GM23338 (cell line): ENCODE data around the gene AGBL5. TPM values are rescaled to one million over a fixed set of nuclear protein-coding genes. Genes with fewer than 3 reads are reported as not detected.

ENCODE experiments used
- ATAC-seq: fragments of 200-7000 bp; cut with Tn5 transposase; 3 replicates; pipeline ENCODE4 v1.9.1; 2020
- DNase-seq: peaks from one replicate; pipeline ENCODE4 v3.0.0-alpha.2; 2015; ENCODE audit warnings: low spot score
- H2AFZ ChIP-seq: fragments of 200-600 bp; sonication (generic); 2 replicates; pipeline ENCODE4 v1.8.0; 2016; ENCODE audit warnings: antibody characterized with exemption, mild to moderate bottlenecking, moderate library complexity
- H3F3A ChIP-seq: fragments of 200-600 bp; sonication (generic); replicated peaks from 2 replicates; pipeline ENCODE4 v1.8.0; 2017; ENCODE audit warnings: antibody characterized with exemption, mixed run types, low read depth
- H3K27ac ChIP-seq: fragments of 200-600 bp; sonication (generic); 2 replicates; pipeline ENCODE4 v1.6.1; 2016; ENCODE audit warnings: low read depth
- H3K27me3 ChIP-seq: fragments of 200-600 bp; sonication (generic); 2 replicates; pipeline ENCODE4 v1.8.0; 2016; ENCODE audit warnings: mild to moderate bottlenecking, mixed run types, moderate library complexity; ENCODE audit not compliant: insufficient read depth
- H3K36me3 ChIP-seq: fragments of 200-600 bp; sonication (generic); 2 replicates; pipeline ENCODE4 v1.8.0; 2016; ENCODE audit warnings: mild to moderate bottlenecking; ENCODE audit not compliant: insufficient read depth
- H3K4me1 ChIP-seq: fragments of 200-600 bp; sonication (generic); 2 replicates; pipeline ENCODE4 v1.8.0; 2016; ENCODE audit warnings: mild to moderate bottlenecking, moderate library complexity; ENCODE audit not compliant: insufficient read depth
- H3K4me2 ChIP-seq: fragments of 200-600 bp; sonication (generic); 2 replicates; pipeline ENCODE4 v1.7.1; 2017; ENCODE audit warnings: mixed run types
- H3K4me3 ChIP-seq: fragments of 200-600 bp; sonication (generic); 2 replicates; pipeline ENCODE4 v1.6.1; 2016; ENCODE audit warnings: mixed run types
- H3K79me2 ChIP-seq: fragments of 200-600 bp; sonication (generic); replicated peaks from 2 replicates; pipeline ENCODE4 v1.8.0; 2017; ENCODE audit warnings: mild to moderate bottlenecking; ENCODE audit not compliant: insufficient read depth
- H3K9me2 ChIP-seq: fragments of 200-600 bp; sonication (generic); 2 replicates; pipeline ENCODE4 v1.8.0; 2017; ENCODE audit not compliant: insufficient read depth
- H4K20me1 ChIP-seq: fragments of 200-600 bp; sonication (generic); replicated peaks from 2 replicates; pipeline ENCODE4 v1.8.0; 2017; ENCODE audit warnings: mild to moderate bottlenecking; ENCODE audit not compliant: insufficient read depth
- H3K27ac Mint-ChIP-seq: 2 replicates; pipeline ENCODE4 v1.8.0; 2020; ENCODE audit warnings: inconsistent platforms, mild to moderate bottlenecking, moderate library complexity, mixed read lengths
- H3K27me3 Mint-ChIP-seq: 3 replicates; pipeline ENCODE4 v1.8.0; 2022; ENCODE audit warnings: low read depth, mild to moderate bottlenecking, moderate library complexity, mixed read lengths, inconsistent platforms; ENCODE audit not compliant: insufficient read depth, poor library complexity
- H3K36me3 Mint-ChIP-seq: 3 replicates; pipeline ENCODE4 v1.8.0; 2021; ENCODE audit warnings: low read depth, mild to moderate bottlenecking, inconsistent platforms, moderate library complexity, mixed read lengths
- H3K4me1 Mint-ChIP-seq: 3 replicates; pipeline ENCODE4 v1.8.0; 2020; ENCODE audit warnings: mild to moderate bottlenecking, inconsistent platforms, mixed read lengths
- H3K4me3 Mint-ChIP-seq: 3 replicates; pipeline ENCODE4 v1.8.0; 2021; ENCODE audit warnings: moderate library complexity, mild to moderate bottlenecking, inconsistent platforms, mixed read lengths
- H3K9me3 Mint-ChIP-seq: 3 replicates; pipeline ENCODE4 v1.8.0; 2020; ENCODE audit warnings: moderate library complexity, mild to moderate bottlenecking, inconsistent platforms, mixed read lengths
- CREB1 ChIP-seq: fragments of 250-450 bp; sonication (Bioruptor Pico); IDR thresholded peaks from 2 replicates; pipeline ENCODE4 v1.5.0; 2020; ENCODE audit warnings: low read depth, mild to moderate bottlenecking, moderate library complexity
- CTCF ChIP-seq, 2 experiments: fragments of 200-600 bp in 1 of 2; sonication (generic) in 1 of 2; conservative IDR thresholded peaks; 2 replicates each; pipeline versions ENCODE4 v1.5.1 to v1.6.1; 2016 to 2017; ENCODE audit warnings: antibody characterized with exemption in 2 of 2, low read depth in 2 of 2, mild to moderate bottlenecking in 2 of 2, moderate library complexity in 1 of 2
- ETS1 ChIP-seq: IDR thresholded peaks from 2 replicates; pipeline ENCODE4 v1.6.1; 2016; ENCODE audit warnings: antibody characterized with exemption
- EZH2 ChIP-seq: fragments of 200-600 bp; sonication (generic); IDR thresholded peaks from one replicate; pipeline ENCODE4 v1.8.0; 2017; ENCODE audit warnings: antibody characterized with exemption, mild to moderate bottlenecking, low read depth; ENCODE audit not compliant: unreplicated experiment
- EZH2phosphoT487 ChIP-seq: fragments of 200-600 bp; sonication (generic); IDR thresholded peaks from one replicate; pipeline ENCODE4 v1.8.1; 2018; ENCODE audit warnings: antibody characterized with exemption; ENCODE audit not compliant: unreplicated experiment
- JUNB ChIP-seq: IDR thresholded peaks from one replicate; pipeline ENCODE4 v1.6.1; 2016; ENCODE audit warnings: antibody characterized with exemption; ENCODE audit not compliant: unreplicated experiment
- NANOG ChIP-seq: IDR thresholded peaks from 2 replicates; pipeline ENCODE4 v1.6.1; 2016; ENCODE audit warnings: antibody characterized with exemption, borderline replicate concordance
- POLR2AphosphoS5 ChIP-seq: IDR thresholded peaks from 2 replicates; pipeline ENCODE4 v1.6.1; 2016; ENCODE audit warnings: antibody characterized with exemption, low read depth
- REST ChIP-seq: IDR thresholded peaks from one replicate; pipeline ENCODE4 v1.6.1; 2018; ENCODE audit warnings: antibody characterized with exemption; ENCODE audit not compliant: unreplicated experiment
- STAT1 ChIP-seq: IDR thresholded peaks from one replicate; pipeline ENCODE4 v1.6.1; 2016; ENCODE audit warnings: antibody characterized with exemption; ENCODE audit not compliant: unreplicated experiment
- ZNF114 ChIP-seq: fragments of 250-450 bp; sonication (Bioruptor Pico); IDR thresholded peaks from 2 replicates; pipeline ENCODE4 v1.5.0; 2020; ENCODE audit warnings: mild to moderate bottlenecking, moderate library complexity
- ZNF331 ChIP-seq: fragments of 250-450 bp; sonication (Bioruptor Pico); IDR thresholded peaks from 2 replicates; pipeline ENCODE4 v1.5.0; 2020; ENCODE audit warnings: low read depth, mild to moderate bottlenecking, moderate library complexity
- ZNF462 ChIP-seq: fragments of 250-450 bp; sonication (Bioruptor Pico); IDR thresholded peaks from 2 replicates; pipeline ENCODE4 v1.5.0; 2020; ENCODE audit warnings: mild to moderate bottlenecking, moderate library complexity
- polyA plus RNA-seq: library from polyadenylated mRNA; unstranded; fragments of >200 nt; fragmentation: Nextera tagmentation; extraction: Ambion mirVana; gene quantifications from 2 replicates; pipeline ENCODE4 v1.2.1, GENCODE V29; 2016
- total RNA-seq: library from RNA; depleted of rRNA; stranded (reverse); fragments of >200 nt; shearing (Covaris generic); gene quantifications from 2 replicates; pipeline ENCODE4 v1.2.3, GENCODE V29; 2014

The AGBL5 gene
- total and polyA plus RNA-seq, 2 experiments from 2014 or later = 17.9 to 31.3 TPM

GRCh38 chr2:27057184-27057583 is 5.7 kb downstream of the AGBL5 start:
- Histone ChIP-seq H3K27me3 (no peaks in the 10 kb centered on the region), H3F3A (0 out of 2 replicates have a peak, but pooled peaks cover 4% of the 10 kb centered on the region), H4K20me1 (no peaks in the 10 kb centered on the region; the same call in none of the 2 replicates), H3K4me1 (no peaks in the 10 kb centered on the region; the same call in 1 of the 2 replicates), H2AFZ (no peak overlapping the region), H3K9me2 (no peaks in the 10 kb centered on the region), H3K4me2 (no peak overlapping the region), H3K36me3 (peaks cover 15% of the 10 kb centered on the region), H3K4me3 (no peak overlapping the region), H3K27ac (no peak overlapping the region), H3K79me2 (no peaks in the 10 kb centered on the region)
- H3K4me3 Mint-ChIP-seq = no peak overlapping the region
- TF ChIP-seq ZNF114 (CRISPR knock-in tag) = no peak
- TF ChIP-seq CTCF (conservative IDR thresholded peaks at IDR 0.05; ENCODE audit: low read depth in 2 of 2) = no peak
- TF ChIP-seq POLR2AphosphoS5 = no peak
- TF ChIP-seq CREB1 (CRISPR knock-in tag) = no peak
- no peak for TF ChIP-seq ETS1
- TF ChIP-seq EZH2phosphoT487 = no peak
- no peak for TF ChIP-seq NANOG
- no peak for TF ChIP-seq JUNB
- no peak for TF ChIP-seq EZH2
- TF ChIP-seq STAT1 = no peak
- no peak for TF ChIP-seq REST
- no peak for TF ChIP-seq ZNF331 (CRISPR knock-in tag)
- TF ChIP-seq ZNF462 (CRISPR knock-in tag) = no peak
- ATAC-seq (no peak), DNase-seq (no peak)
- no peak overlapping the region for H3K27ac Mint-ChIP-seq
- no peaks in the 10 kb centered on the region for H3K9me3 Mint-ChIP-seq
- peaks cover 44% of the 10 kb centered on the region for H3K36me3 Mint-ChIP-seq
- peaks cover 2% of the 10 kb centered on the region; the same call in 2 of the 3 replicates for H3K4me1 Mint-ChIP-seq
- H3K27me3 Mint-ChIP-seq = peaks cover 3% of the 10 kb centered on the region
